ENCODE measurements around the gene CPNE1.

The CPNE1 gene

GRCh38 chr20:35618263-35619131 lies 46.2 kb downstream of the CPNE1 start:
- FAIRE-seq: no peak

GRCh38 chr20:35617397-35618262 lies 47.1 kb downstream of the CPNE1 start:
- FAIRE-seq: no peak

- no peak for FAIRE-seq
Observed at GRCh38 chr20:35616465-35617396, 48.0 kb downstream of the CPNE1 start.

- no peak for FAIRE-seq
Observed at GRCh38 chr20:35615667-35616464, 48.8 kb downstream of the CPNE1 start, which contains the start of gene SPAG4. Gene SPAG4 (plus strand): TSS chr20:35615829. CDS start chr20:35616004, 175 bp downstream.

DNA sequence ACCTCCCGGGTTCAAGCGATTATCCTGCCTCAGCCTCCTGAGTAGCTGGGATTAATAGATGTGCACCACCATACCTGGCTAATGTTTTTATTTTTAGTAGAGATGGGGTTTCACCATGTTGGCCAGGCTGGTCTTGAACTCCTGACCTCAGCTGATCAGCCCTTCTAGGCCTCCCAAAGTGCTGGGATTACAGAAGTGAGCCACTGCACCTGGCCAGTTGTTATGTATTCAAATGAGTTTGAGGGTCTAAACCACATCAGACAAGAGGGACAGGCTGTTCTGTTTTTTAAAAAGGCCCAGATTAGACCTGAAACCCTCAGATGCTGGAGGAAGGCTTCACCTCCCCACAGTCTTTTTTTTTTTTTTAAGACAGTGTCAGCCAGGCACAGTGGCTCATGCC lies 53.2 kb downstream of the CPNE1 start:
- FAIRE-seq: no peak

DNA sequence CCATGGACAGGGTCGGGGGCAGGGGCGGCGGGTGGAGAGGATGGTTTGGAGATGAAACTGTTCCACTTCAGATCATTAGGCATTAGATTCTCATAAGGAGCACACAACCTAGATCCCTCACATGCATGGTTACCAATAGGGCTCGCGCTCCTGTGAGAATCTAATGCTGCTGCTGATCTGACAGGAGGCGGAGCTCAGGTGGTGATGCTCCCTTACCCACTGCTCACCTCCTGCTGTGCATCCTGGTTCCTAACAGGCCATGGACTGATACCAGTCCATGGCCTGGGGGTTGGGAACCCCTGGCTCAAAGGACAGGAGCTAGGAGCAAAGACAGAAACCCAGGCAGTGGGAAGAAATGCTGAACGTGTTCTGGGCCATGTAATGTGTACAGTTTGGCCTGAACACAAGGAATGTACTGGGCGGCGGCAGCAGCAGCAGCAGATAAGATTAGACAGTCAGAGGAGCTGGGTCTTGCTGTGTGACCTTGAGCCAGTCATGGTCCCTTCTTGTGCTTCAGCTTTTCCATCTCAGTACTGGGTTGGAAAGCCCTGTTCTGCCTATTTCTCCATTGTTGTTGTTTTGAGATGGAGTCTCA lies 53.8 kb downstream of the CPNE1 start:
- FAIRE-seq: no peak

DNA sequence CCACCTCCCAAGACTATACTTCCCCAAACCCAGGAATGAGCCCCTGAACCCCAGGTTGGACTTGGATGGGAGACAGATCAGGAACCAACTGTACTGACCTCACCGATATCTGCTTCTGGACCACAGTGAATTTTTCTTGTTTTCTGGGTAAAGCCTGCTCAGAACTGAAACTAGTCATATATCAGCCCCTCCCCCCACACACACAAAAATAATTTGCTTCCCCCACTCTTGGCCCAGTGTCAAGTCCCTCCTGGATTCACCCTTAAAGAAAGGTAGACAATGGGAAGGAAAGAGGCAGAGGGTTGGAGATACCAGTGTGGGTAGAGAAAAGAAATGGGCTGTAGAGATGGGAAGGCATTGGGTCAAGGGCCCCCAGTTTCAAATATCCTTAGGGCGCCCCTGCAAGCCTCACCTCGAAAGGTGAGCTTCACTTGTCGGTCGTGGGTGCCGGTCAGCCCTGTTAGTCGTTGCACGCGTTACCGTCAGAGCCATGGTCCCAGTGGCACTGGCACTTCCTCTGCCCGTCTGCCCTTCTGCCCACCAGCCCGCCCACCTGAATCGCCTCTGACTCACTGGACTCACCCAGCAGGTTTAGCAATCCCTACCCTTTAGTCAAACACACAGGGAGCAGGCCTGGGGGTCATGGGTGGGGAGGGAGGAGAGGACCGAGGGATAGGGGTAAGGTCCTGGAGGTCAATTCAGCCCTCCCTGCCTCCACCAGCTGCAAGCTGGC lies 57.5 kb downstream of the CPNE1 start:
- FAIRE-seq: no peak

GRCh38 chr20:35606127-35606526 lies 58.6 kb downstream of the CPNE1 start:
- no peak for FAIRE-seq

DNA sequence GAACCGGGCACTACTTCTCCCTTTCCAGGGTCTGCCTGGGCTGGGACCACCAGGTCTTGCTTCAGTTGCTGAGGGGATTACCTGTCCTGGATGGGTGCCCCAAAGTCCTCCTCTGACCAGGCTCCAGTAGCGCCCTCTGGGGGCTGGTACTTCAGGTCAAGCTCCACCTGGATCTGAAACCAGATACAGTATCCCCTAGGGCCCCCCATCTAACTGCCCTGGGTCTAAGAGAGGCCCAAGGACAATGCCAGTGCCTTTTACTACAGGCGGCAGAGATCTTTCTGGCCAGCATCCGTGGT lies 60.3 kb downstream of the CPNE1 start:
- FAIRE-seq: no peak

- FAIRE-seq: no peak
Observed at GRCh38 chr20:35603695-35604448, 60.8 kb downstream of the CPNE1 start.

DNA sequence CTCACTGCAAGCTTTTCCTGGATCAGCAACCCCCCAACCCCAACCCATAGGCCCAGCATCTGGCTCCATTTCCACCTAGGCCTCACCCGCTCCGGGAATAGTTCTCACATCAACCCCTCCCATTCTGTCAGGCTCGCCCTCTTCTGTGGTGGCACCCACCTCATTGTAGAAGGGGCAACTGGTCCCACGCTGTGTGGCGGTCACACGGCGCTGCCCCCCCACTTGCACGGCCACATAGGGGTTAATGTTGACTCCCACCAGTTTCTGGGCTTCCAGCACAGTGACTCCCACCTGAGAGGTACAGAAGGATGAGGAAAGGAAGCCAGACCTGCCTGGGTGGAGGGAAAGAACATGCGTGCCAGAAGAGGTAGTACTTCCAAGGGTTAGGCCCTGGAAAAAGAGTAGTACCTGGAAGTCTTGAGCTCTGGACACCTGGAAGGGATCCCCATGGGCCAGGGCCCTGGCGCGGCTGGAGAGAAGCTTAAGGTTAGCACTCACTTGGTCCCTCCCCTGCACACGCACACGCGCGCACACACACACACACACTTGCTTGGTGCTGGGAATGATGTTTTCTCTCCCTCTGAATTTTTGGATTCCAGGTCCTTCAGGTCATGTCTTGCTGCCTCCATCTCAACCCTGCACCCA lies 61.7 kb downstream of the CPNE1 start:
- no peak for FAIRE-seq

DNA sequence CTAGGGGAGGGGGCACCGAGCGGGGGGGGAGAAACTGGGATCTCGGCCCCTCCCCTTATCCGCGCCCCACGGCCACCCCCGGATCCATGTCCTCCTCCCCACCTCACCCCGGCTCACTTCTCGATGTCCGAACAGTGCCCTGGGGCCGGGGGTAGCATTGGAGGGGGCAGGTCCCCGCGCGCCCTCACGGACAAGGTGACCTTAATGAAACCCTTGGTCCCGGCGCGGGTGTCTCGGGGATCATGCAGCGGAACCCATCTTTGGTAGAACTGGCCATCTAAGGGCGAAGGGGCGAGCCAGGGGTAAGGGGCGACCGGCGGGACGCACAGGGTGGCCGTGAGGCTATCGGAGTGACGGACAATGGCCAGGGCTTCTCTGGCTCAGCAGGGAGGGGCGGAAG lies 62.7 kb downstream of the CPNE1 start:
- FAIRE-seq: no peak

DNA sequence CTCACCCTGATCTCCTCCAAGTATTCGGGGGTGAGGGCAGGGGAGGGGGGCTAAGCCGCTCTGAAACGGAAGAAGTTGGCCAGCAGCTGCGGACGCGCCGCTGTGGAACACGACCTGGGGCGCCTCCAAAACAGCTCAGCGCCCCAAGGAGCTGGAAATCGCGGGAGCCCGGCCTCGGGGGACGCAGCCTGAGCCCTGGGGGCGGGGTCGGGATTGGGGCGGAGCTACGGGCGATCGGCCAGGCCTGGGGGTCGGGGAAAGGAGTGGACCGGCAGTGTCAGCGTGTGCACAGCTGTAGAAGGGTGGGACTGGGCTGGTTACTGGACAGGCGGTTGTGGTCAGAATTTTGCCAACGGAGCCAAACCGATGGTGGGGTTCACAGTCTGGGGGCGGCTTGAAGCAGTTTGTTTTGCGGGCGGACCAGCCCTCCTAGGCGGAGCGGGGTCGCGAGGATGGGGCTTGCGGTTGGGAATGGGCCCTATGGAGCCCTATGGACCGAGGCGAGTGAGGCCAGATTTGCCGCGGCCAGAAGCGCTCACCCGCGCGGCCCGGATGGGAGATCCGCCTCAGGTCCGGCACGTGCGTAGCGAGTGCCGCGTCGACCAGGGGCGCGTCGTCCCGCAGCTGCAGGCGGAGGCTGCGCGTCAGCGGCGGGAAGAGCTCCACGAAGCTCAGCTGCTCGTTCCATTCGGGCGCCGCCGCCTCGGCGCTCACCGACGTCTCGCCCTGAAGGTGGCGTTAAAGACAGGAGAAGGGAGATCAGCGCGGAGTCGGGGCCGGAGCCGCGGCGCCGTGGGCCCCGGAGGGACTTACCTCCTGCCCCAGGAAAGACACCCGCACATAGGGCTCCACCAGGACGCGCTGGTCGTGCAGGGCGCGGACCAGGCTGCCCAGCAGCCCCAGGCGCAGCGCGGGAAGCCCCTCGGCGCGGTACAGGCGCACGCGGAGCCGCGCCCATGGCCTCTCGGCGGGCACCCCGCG lies 63.4 kb downstream of the CPNE1 start:
- no peak for FAIRE-seq

DNA sequence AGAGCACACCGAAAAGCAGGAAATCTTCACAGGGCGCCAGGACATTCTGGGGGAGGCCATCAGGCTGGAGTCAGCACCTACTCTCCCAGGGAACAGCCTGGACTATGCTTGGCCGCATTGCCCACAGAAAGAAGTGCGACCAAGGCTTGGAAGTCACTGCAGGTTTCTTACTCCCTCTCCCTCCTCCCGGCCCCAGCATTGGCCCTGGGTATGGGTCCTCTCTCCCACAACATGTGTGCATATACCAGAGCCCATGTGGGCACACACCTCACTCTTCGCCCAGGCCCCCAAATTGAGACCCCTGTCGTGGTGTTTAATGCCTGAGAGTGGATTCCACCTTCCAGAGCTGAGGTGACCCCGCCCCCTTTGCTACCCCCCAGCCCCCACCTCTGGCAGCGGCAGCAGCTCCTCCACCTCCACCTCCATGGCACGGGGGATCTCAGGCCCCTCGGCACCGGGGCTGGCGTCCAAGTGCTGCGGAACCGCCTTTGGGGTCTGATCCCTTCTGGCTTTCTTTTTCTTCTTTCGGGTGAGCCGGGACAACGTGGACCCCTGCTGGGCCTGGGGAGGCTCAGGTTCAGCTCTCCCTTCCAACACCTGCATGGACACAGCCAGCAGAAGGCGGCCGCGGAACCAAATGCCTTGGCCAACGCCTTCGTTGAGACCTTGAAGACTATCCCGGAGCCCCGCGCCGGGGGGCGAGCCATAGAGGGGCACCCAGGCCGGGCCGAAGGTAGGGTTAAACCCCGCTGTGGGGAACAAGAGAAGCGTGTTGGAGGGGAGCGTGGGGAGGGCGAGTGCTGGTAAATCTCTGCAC lies 64.3 kb downstream of the CPNE1 start:
- no peak for FAIRE-seq

GRCh38 chr20:35599776-35600120 lies 65.0 kb downstream of the CPNE1 start:
- no peak for FAIRE-seq

DNA sequence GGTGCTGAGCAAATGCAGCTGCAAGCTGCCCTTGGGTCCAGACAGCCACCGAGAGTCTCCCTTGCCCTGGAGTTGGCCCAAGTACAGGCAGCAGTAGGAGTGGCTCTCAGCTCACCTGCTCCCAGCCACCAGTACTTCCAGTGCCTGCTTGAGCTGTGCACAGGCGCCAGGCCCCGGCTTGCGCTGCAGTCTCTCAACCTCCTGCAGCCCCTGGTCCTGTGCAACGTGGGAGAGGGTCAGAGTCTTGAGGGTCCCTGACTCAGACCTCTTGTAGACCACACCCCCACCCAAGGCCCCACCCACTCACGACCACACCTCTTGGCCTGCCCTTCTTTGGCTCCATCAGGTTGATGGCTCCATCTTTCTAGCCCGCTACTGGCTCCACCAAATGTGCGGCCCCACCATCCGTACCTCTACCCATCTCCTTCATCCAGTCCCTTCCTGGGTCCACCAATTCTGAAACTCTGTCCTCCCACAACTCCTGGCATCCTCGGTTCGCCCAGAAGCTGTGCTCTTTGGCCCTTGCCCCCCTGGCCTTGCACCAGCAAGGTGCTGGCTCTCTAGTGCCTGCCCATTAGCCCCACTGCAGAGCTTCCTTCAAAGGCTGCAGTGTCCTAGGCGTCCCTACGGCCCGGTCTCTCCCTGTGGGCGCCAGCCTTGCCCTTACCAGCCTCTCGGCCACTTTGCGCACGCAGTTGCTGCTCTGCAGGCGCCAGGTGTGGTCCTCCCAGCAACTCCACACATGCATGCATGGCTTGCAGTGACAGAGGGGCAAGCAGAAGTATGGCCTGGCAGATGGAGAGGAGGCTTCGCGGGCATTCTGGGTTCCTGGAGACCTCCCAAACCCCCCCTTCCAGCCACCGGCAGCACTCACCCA lies 65.6 kb downstream of the CPNE1 start:
- FAIRE-seq: no peak

Measured in colon (tissue), 2 donors.